DMS153 treated with DMSO at 0.1 percent for 48 hours (cell line): ENCODE measurements around the gene IRF2BP2.

Source experiments
- DNase-seq: peaks from one replicate; lab custom pipeline; 2025; ENCODE audit not compliant: unreplicated experiment; lab: John Stamatoyannopoulos, UW

IRF2BP2 gene

DNA sequence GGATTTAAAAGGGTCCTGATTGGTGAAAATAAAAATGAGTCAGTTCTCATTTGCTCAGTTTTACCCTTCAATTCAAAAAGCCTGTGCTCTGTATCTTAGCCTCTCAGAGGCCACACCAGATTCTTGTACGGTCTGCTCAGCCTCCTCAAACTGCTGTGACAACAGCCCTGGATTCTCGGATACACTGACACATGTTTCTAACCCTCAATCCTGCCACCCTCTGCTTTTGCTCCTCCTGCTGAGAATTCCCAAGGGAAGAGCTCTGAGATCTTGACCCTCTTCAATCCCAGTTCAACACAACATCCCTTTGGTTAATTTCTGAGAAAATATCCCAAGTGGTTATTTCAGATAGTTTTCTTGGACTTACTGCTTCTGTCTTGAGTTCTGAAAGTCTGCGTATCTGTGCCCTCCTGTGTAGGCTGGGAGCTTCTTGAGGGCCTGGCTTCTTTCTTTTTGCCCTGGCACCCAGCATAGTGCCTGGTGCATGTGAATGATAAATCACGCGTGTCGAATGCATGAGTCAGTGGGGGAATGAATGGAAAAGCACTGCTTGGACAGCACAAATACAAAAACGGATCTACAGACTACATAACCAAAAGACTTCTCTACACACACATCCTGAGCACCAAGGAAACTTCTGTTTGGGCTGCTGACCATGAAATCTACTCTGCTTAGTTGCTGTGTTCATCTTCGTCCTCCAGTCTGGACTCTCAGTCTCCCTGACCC is 24.5 kb downstream of the IRF2BP2 start:
- no peak for DNase-seq

GRCh38 chr1:234584926-234585325 is 25.1 kb downstream of the IRF2BP2 start:
- DNase-seq = no peak

GRCh38 chr1:234584420-234584805 is 25.6 kb downstream of the IRF2BP2 start:
- no peak for DNase-seq

DNA sequence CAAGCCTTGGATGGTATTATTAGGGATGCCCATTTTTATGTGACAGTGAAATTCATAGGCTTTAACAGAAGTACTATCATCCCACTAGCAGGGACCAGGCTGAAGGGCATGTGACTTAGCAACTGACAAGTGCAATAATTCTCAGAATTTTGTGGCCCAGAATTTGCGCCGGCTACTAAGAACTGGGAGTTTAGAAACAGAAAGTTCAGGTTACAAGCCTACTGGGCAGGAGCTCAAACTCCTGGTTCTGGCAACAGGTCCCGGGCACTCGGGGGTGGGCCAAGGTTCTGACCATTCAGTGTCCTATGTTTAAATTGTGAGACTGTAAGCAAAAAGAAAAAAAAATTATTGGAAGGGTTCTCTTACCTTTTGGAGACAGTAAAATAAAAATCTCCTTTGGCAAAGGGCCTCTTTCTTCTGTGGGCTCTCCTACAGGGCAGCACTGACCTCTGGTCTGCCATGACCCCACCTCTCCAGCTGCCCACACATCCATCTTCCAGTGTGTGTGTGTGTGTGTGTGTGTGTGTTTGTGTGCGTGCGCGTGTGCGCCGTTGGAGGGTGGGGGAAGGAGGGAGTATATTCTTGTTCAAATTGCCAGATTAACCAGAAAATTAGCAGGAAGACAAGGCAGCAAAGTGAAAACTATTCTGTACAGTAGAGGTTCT is 26.1 kb downstream of the IRF2BP2 start:
- DNase-seq = no peak

GRCh38 chr1:234582681-234583301 is 27.2 kb downstream of the IRF2BP2 start:
- no peak for DNase-seq

GRCh38 chr1:234582186-234582585 is 27.8 kb downstream of the IRF2BP2 start:
- DNase-seq = no peak

GRCh38 chr1:234581063-234581714 is 28.8 kb downstream of the IRF2BP2 start:
- no peak for DNase-seq

DNA sequence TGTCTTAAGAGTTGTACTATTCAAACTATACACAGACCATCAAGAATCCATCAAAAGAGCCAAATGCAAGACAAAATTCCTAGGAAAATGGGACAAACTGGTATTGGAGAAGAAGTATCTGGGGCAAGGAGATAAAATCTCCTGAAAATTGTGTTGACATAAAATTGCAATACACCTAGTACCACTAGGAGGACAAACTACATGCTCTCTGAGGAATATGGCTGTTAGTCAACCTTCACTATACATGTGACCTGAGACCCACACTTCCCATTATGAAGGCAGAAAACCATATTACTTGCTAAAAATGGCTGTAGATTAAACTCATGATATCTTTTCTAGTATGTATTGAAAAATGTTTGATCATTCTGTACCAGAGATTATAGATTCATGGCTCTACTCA is 30.0 kb downstream of the IRF2BP2 start:
- no peak for DNase-seq

DNA sequence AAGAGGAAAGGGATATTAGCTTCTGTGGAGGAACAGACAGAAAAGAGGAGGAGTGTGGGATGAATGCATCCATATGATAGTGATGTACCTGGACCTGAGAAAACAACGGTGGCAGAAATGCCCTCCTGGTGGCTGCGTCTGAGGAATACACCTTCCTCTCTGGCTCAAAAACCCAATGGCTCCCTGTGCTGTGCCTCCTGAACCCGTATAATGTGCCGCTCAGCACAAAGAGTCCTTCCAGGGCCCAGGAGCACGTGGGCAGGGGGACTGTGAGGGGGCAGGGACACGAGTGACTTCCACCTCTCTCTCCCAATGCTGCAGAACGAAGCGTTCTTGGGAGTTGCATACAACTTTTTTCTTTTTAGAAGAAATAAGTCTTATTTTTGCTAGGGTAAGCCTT is 31.2 kb downstream of the IRF2BP2 start:
- DNase-seq = no peak

DNA sequence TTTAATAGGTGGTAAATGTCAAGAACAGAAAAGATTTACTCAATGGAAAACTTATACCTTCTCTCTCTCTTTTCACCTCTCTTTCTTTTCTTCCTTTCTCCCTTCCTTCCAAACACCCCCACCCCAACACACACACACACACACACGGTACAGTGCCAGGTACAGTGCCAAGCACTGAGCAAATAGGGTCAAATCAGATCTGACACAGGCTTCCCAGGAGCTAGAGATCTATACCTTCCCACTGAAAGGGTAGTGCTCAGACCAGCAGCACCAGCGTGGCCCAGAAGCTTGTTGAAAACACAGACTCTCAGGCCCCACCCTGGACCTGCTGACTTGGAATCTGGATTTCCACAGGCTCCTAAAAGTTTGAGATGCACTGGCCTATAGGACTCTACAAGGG is 31.9 kb downstream of the IRF2BP2 start:
- no peak for DNase-seq

DNA sequence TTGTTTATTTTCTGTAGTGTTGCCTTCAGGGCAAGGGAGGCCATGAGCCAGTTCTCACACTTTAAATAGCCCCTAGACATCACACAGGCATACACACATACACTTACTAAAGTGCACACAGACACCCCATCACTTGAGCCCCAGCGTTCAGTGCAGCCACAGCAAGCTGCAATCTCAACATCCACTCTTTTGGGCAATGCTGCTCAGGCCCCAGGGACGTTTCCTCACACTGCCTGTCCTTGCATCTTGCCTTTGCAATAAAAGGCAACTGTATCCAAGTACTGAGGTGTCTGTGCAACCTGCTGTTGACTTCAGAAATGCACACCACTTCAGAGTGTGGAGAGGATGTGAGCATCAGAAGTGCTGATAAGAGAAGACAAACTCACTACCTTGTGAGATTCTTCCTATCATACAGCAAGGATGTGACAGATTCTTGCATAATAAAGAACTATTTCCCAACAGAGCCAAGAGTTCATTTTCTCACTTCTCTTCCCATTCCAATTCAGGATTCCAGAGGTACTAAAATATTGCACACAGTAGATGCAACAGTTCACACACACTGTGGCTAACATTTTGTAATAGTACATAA is 36.2 kb downstream of the IRF2BP2 start:
- no peak for DNase-seq

DNA sequence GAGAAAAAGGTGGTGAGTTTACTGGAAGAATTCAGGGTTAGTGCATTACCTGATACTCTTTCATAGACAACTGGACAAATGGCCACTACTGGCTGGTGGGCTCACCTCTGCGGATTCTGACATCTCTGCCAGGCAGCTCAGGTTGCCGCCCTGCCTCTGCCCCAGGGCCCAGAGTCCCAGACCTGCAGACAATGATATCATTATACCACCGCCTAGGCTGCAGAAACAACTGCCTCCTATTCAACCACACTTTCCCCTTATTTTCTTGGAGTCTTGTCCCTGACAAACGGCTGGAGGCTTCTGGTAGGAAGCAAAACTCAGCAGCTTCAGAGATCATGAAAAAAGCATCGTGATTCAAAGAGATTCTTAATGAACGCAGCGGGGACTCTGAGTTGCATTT is 37.0 kb downstream of the IRF2BP2 start:
- no peak for DNase-seq

DNA sequence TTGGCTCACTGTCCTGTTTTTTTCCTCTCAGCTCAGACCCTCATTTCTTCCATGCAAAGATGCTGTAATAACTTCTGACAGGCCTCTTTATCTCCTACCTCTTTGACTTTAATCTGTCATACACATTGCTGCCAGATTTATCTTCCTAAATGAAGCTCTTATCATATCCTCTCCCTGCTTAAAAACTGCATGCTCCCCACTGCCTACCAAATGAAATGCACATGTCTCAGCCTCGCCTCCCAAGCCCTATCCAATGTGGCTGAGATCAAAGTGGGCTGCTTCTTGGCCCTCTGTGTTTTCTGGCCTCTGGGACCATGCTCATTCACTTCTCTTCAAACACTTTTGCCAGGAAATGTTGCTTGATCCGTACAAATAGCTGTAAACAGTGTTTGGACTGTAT is 38.3 kb downstream of the IRF2BP2 start:
- no peak for DNase-seq

DNA sequence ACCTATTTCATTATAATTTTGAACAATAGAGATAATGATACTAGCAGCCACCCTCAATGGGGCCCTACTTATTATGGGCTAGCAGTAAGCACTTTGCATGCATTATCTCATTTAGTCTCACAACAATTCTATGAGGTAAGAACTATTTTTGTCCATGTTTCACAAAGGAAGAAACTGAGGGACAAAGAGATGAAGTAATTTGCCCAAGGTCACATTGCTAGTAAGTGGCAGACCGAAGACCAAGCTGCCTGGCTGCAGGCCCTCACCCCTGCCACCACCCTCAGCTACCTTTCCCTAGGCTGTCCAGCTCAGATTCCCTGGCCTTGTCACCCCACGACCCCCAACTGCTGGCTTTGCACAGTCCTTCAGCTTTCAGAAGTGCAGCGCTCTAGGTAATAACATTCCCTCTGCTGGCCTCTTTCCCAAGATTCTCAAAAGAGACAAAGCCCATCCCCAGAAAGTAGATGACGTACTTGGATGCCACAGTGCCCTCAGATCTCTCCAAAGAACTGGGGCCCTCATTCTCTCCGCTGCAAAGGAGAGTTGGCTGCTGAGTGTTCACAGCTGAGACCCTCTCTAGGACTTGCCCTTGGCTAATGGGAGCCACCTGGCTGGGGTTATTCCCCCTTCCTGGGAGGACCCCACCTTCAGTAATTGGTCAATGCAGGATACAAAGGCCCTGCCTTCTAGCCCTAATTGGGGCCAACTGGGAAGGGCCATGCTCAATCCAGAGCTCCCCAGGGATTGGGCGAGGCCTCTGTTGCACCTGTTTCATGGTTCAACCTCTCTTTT is 39.5 kb downstream of the IRF2BP2 start:
- DNase-seq = no peak

DNA sequence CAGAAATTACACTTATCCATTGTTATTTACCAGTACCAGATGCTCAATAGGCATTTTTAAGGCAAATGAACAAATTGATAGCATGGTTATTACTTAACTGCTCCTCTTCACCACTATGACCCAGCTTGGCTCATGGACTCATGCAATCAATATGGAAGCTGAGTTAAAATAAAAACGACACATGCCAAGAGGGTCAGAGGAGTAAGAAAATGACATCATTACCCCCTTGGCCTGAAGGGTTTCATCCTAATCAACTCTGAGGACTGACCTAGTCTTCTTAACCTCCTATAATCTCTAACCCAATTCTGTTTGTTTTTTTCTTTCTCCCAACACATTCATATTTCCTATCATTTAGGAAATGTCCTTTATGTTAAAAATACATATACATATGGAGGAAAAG is 41.6 kb downstream of the IRF2BP2 start:
- DNase-seq = no peak

DNA sequence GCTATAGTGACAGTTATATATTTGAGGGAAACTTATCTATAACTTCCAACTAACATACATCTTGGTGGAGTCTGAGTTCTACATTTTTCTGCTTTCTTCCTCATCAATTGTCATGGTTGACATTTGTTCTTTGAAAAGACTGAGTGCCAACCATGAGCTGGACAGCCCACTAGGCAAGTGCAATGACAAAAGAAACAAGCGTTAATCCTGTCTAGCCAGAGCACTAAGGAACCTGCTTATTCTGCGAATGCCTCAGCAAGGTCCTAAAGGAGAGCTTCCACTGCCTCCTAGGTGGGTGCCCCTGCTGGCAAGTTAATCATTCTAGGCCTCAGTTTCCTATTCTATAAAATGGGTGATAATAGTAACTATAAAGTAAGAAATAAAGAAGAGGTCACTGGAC is 44.8 kb downstream of the IRF2BP2 start:
- DNase-seq = no peak

DNA sequence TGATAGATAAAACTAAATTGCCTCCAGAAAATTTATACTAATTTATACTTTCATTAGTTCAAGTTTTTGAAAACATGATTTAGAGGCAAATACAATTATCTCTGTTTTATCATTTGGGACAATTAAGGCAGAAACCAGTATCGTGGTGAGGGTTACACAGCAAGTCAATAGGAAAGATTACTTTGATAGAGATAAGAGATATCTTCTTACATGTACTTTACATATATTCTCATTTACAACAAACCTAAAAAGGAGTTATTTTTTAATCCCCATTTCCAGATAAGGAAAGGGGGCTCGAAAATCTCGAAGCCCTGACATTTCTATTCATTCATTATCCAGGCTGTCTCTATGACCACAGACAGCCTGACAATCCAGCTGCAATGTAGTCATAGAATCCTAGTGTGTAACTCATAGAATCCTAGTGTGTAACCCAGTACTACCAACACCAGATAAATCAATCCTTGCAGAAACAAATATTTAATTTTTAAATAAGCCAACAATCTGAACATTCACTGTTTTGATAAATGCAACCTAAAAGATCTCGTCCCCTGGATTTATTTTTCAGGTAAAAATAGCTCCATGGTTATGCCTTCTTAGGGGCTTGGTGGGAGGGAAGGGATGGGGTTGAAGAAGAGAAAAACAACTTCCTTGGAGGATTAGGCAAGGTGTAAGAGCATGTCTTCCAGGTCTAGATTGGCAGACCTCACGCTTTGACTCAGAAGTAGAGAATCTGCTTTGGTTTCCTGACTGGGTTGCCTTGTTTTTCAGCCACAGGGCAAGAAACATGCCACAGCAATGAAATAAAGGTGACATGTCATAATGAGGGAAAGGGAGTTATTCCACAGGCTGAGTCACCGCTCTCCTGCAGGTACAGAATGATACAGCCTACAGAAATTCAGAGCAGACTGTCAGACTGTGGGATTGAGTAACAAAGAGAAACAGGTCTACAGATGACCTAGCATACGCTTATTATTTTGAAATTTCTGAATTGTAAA is 45.6 kb downstream of the IRF2BP2 start:
- no peak for DNase-seq

DNA sequence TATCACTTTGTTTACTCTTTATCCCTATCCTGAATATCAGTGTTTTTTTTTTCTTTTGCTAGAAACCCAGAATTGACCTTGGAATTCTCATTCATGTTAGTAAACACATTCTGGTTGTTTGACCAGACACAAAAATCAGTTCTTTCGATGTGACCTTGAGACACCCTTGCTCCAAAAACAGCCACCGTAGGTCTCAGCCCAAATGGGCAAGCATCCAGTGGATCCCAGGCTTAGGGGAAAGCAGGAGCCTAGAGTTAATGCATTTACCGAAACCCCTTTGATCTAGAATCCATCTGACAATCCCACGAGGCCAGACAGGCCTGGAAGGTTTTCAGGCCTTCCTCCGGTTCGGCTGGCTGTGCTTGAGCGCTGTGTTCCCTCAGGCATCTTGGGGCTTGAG is 47.6 kb downstream of the IRF2BP2 start:
- DNase-seq = no peak

DNA sequence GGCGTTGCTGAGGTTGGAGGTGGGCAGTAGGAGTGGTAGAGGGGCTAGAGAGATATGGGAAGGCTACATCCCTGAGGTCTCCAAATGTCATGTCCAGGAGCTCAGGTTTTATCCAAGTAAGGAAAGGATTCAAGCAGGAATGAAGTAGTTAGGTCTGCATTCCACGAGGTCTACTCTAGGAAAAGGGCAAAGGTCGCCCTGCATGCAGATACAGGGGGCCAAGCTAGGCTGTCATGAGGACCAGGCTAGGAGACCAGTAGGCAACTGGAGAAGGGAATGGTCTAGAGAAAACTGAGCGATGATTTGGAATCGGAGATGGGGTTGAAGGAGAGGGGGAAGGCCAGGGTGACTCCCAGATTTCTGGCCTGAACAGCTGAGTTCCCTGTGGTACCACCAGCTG is 48.7 kb downstream of the IRF2BP2 start:
- DNase-seq = no peak
